Keratinocyte (primary cell): ENCODE measurements around the gene SLC36A3.

Experiments used
- CTCF ChIP-seq, 3 experiments: IDR thresholded peaks in 1 of 3; conservative IDR thresholded peaks in 1 of 3; optimal IDR thresholded peaks in 1 of 3; 2 replicates in 2 of 3; 3 replicates in 1 of 3; pipeline versions ENCODE3 to v1.5.1; 2011; ENCODE audit warnings: low read length in 3 of 3, mild to moderate bottlenecking in 3 of 3, moderate library complexity in 2 of 3, control low read depth in 1 of 3, inconsistent platforms in 1 of 3; ENCODE audit not compliant: insufficient read depth in 2 of 3; ENCODE audit errors: extremely low read depth in 1 of 3
- EZH2 ChIP-seq: IDR thresholded peaks from one replicate; pipeline ENCODE4 v1.6.1; 2012; ENCODE audit warnings: inconsistent platforms, mild to moderate bottlenecking, low read length, moderate library complexity

- TF ChIP-seq CTCF (optimal IDR thresholded peaks at IDR 0.05 in 1 of 3, IDR thresholded peaks at IDR 0.05 in 1 of 3, conservative IDR thresholded peaks at IDR 0.05 in 1 of 3; ENCODE audit: extremely low read depth in 1 of 3, insufficient read depth in 2 of 3, low read length in 3 of 3) (no peak), EZH2 (no peak)
These were observed 65.9 kb downstream of the SLC36A3 start for GRCh38 chr5:151237685-151238084.
